Measurements from ENCODE around the gene ESM1.

Gene ESM1

DNA sequence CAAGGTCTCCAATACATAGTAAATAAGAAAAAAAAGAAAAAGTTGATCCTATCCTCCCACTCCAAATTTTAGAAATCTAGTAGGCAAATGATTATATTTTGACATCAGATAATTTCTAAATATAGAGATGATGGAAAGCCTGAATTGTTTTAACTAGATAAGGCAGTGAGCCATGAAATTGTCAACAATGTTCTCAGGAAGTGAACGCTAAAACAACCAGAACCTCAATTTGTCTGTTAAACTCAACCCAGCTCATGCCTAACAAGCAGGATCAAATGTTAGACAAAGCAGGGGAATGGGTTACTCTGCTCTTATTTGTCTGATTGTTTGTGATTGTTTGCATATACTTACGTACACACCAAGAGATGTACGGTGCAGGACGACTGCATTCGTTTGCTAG lies 49.2 kb downstream of the ESM1 start:
- no peaks in the 10 kb centered on the region for H3K27me3 ChIP-seq (ENCODE audit: insufficient read depth, low read length, poor library complexity, severe bottlenecking)
- H3K9ac ChIP-seq (ENCODE audit: low read depth, low read length, poor library complexity, severe bottlenecking): no peak overlapping the region
- no peak for TF ChIP-seq EZH2phosphoT487 (IDR thresholded peaks at IDR 0.05; ENCODE audit: borderline replicate concordance)
- TF ChIP-seq, protein P1, sequence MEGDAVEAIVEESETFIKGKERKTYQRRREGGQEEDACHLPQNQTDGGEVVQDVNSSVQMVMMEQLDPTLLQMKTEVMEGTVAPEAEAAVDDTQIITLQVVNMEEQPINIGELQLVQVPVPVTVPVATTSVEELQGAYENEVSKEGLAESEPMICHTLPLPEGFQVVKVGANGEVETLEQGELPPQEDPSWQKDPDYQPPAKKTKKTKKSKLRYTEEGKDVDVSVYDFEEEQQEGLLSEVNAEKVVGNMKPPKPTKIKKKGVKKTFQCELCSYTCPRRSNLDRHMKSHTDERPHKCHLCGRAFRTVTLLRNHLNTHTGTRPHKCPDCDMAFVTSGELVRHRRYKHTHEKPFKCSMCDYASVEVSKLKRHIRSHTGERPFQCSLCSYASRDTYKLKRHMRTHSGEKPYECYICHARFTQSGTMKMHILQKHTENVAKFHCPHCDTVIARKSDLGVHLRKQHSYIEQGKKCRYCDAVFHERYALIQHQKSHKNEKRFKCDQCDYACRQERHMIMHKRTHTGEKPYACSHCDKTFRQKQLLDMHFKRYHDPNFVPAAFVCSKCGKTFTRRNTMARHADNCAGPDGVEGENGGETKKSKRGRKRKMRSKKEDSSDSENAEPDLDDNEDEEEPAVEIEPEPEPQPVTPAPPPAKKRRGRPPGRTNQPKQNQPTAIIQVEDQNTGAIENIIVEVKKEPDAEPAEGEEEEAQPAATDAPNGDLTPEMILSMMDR (conservative IDR thresholded peaks at IDR 0.05; ENCODE audit: low read length): no peak
- H3K4me3 ChIP-seq (ENCODE audit: low read length, poor library complexity, severe bottlenecking): no peak overlapping the region
- H2AFZ ChIP-seq (ENCODE audit: low read length): 0 out of 2 replicates have a peak overlapping the region, but pooled peaks have one; percentile 8
- H3K9me2 ChIP-seq (replicated peaks; ENCODE audit: low read depth, low read length): no peaks in the 10 kb centered on the region
- H3K4me2 ChIP-seq (ENCODE audit: low read depth, low read length, poor library complexity, severe bottlenecking): no peak overlapping the region
- H3K9me3 ChIP-seq (ENCODE audit: insufficient read depth, low read depth, low read length): no peaks in the 10 kb centered on the region
- H4K20me1 ChIP-seq (ENCODE audit: insufficient read depth, low read length, poor library complexity, severe bottlenecking): no peaks in the 10 kb centered on the region
- no peaks in the 10 kb centered on the region for H3F3A ChIP-seq (ENCODE audit: low read depth)
- no peaks in the 10 kb centered on the region for H3K79me2 ChIP-seq (ENCODE audit: insufficient read depth, low read length)
- peaks cover 4% of the 10 kb centered on the region for H3K4me1 ChIP-seq (ENCODE audit: insufficient read depth, low read length, poor library complexity, severe bottlenecking)
- H3K36me3 ChIP-seq (ENCODE audit: insufficient read depth, low read length): no peaks in the 10 kb centered on the region

DNA sequence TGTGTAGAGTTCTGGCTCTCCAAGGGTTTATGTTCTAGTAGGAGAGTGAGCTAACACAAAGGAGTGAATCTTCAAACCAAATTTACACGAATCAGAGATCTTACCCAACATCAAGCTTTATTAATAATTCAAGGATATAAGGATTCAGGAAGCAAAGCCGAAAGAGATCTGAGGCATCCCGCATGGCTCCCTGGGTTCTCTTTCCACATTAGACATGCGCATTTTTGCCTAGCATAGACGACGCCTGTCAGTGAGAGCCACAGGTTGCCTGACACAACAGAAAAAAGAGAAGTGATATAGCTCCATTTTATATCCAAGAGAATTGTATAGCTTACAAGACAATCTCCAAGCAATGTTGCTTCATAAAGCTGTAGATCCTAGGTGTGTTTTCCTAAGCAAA lies 52.6 kb downstream of the ESM1 start:
- Histone ChIP-seq H3K27me3 (ENCODE audit: insufficient read depth, low read length, poor library complexity, severe bottlenecking) (no peaks in the 10 kb centered on the region), H3K4me3 (ENCODE audit: low read length, poor library complexity, severe bottlenecking) (no peak overlapping the region), H3K9ac (ENCODE audit: low read depth, low read length, poor library complexity, severe bottlenecking) (no peak overlapping the region), H3K9me3 (ENCODE audit: insufficient read depth, low read depth, low read length) (no peaks in the 10 kb centered on the region), H3K4me1 (ENCODE audit: insufficient read depth, low read length, poor library complexity, severe bottlenecking) (peaks cover 4% of the 10 kb centered on the region), H3F3A (ENCODE audit: low read depth) (no peaks in the 10 kb centered on the region), H3K36me3 (ENCODE audit: insufficient read depth, low read length) (no peaks in the 10 kb centered on the region), H2AFZ (ENCODE audit: low read length) (no peak overlapping the region), H4K20me1 (ENCODE audit: insufficient read depth, low read length, poor library complexity, severe bottlenecking) (no peaks in the 10 kb centered on the region), H3K4me2 (ENCODE audit: low read depth, low read length, poor library complexity, severe bottlenecking) (no peak overlapping the region), H3K9me2 (replicated peaks; ENCODE audit: low read depth, low read length) (no peaks in the 10 kb centered on the region), H3K79me2 (ENCODE audit: insufficient read depth, low read length) (no peaks in the 10 kb centered on the region)
- TF ChIP-seq EZH2phosphoT487 (IDR thresholded peaks at IDR 0.05; ENCODE audit: borderline replicate concordance): no peak
- TF ChIP-seq, protein P1 (conservative IDR thresholded peaks at IDR 0.05; ENCODE audit: low read length): no peak

DNA sequence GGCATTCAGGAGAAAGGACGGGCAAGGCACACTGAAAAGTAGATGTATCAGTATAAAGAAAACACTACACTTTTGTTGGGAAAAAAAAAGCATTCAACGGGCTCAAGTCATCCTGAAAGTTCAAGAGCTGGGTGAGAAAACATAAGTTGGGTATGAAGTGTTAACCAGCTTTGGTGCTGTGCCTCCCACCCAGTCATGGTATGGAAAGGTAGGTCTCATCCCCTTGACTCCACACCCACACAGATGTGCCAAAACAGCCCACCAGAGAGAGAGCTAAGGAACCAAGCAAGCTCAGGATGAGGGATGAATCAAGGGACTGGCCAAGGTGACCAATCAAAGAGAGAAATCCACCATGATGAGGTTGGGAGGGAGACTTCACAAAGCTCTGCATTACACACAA lies 54.7 kb downstream of the ESM1 start:
- Histone ChIP-seq H3K4me1 (ENCODE audit: insufficient read depth, low read length, poor library complexity, severe bottlenecking) (no peaks in the 10 kb centered on the region), H2AFZ (ENCODE audit: low read length) (no peak overlapping the region), H3K9me3 (ENCODE audit: insufficient read depth, low read depth, low read length) (no peaks in the 10 kb centered on the region; the same call in 1 of the 2 replicates), H3K9ac (ENCODE audit: low read depth, low read length, poor library complexity, severe bottlenecking) (no peak overlapping the region), H3K4me3 (ENCODE audit: low read length, poor library complexity, severe bottlenecking) (no peak overlapping the region), H3K4me2 (ENCODE audit: low read depth, low read length, poor library complexity, severe bottlenecking) (no peak overlapping the region), H3K36me3 (ENCODE audit: insufficient read depth, low read length) (no peaks in the 10 kb centered on the region), H3K9me2 (replicated peaks; ENCODE audit: low read depth, low read length) (no peaks in the 10 kb centered on the region), H4K20me1 (ENCODE audit: insufficient read depth, low read length, poor library complexity, severe bottlenecking) (no peaks in the 10 kb centered on the region), H3K79me2 (ENCODE audit: insufficient read depth, low read length) (no peaks in the 10 kb centered on the region), H3K27me3 (ENCODE audit: insufficient read depth, low read length, poor library complexity, severe bottlenecking) (no peaks in the 10 kb centered on the region), H3F3A (ENCODE audit: low read depth) (no peaks in the 10 kb centered on the region)
- no peak for TF ChIP-seq EZH2phosphoT487 (IDR thresholded peaks at IDR 0.05; ENCODE audit: borderline replicate concordance)
- TF ChIP-seq, protein P1 (conservative IDR thresholded peaks at IDR 0.05; ENCODE audit: low read length): no peak

All from Loucy (cell line).